WERI-Rb-1 (cell line): ENCODE measurements around the gene GAR1.
"Not testable (repeated sequence)": the region's sequence is repeated elsewhere in the genome, so short reads cannot be mapped to it uniquely, and the experiment has no call there.

ENCODE experiments used
- DNase-seq: peaks from one replicate; pipeline ENCODE4 v3.0.0-alpha.2; 2020
- H3K27ac ChIP-seq: fragments of 250-450 bp; sonication (Bioruptor Pico); 2 replicates; pipeline ENCODE4 v1.5.1; 2020; ENCODE audit warnings: mild to moderate bottlenecking, moderate library complexity
- H3K27me3 ChIP-seq: fragments of 250-450 bp; sonication (Bioruptor Pico); 2 replicates; pipeline ENCODE4 v1.5.1; 2021; ENCODE audit warnings: mild to moderate bottlenecking, low read depth, moderate library complexity; ENCODE audit not compliant: insufficient read depth, severe bottlenecking
- H3K36me3 ChIP-seq: fragments of 250-450 bp; sonication (Bioruptor Pico); 2 replicates; pipeline ENCODE4 v1.5.1; 2020; ENCODE audit warnings: mild to moderate bottlenecking, moderate library complexity
- H3K4me3 ChIP-seq: 2 replicates; pipeline ENCODE4 v1.5.1; 2011; ENCODE audit warnings: low read depth, mild to moderate bottlenecking, control low read depth, low read length
- H3K9me3 ChIP-seq: fragments of 250-450 bp; sonication (Bioruptor Pico); 2 replicates; pipeline ENCODE4 v1.5.1; 2021; ENCODE audit warnings: mild to moderate bottlenecking, moderate library complexity; ENCODE audit not compliant: severe bottlenecking
- TF ChIP-seq, protein P1 (sequence below): IDR thresholded peaks from 2 replicates; pipeline ENCODE4 v1.5.1; 2011; ENCODE audit warnings: low read depth, mild to moderate bottlenecking, control low read depth, inconsistent platforms, low read length

Gene GAR1

DNA sequence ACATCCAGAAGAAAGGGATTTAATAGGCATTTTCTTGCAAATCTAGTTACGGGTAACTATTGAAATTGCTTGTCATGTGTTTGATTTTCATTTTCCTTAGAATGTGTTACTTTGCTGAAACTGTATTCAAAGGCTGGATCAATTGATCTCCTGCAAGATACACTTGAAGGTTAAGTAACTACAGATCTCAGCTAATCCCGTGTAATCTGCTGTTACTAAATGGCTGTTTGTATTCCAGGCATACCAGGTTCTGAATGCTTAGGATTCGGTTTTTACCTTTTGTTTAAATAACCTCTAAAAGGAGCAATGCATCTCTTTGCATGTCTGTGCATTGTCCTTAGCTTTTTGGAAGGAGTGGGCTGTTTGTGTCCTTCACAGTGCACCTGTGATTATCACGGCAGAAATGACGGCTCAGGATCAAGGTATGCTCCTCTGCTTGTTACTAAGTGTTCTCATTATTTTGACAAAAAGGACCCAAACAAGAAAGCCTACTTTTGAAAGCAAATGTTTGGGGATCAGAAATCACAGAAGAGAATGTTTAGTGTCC is 32.4 kb downstream of the GAR1 start, which contains the start of gene LRIT3:
TSS of gene LRIT3 (plus strand) at position 212 of the 547 bp plus-strand sequence. CDS start at position 307, 95 bp downstream.
- TF ChIP-seq, protein P1, sequence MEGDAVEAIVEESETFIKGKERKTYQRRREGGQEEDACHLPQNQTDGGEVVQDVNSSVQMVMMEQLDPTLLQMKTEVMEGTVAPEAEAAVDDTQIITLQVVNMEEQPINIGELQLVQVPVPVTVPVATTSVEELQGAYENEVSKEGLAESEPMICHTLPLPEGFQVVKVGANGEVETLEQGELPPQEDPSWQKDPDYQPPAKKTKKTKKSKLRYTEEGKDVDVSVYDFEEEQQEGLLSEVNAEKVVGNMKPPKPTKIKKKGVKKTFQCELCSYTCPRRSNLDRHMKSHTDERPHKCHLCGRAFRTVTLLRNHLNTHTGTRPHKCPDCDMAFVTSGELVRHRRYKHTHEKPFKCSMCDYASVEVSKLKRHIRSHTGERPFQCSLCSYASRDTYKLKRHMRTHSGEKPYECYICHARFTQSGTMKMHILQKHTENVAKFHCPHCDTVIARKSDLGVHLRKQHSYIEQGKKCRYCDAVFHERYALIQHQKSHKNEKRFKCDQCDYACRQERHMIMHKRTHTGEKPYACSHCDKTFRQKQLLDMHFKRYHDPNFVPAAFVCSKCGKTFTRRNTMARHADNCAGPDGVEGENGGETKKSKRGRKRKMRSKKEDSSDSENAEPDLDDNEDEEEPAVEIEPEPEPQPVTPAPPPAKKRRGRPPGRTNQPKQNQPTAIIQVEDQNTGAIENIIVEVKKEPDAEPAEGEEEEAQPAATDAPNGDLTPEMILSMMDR = no peak
- Histone ChIP-seq H3K4me3 (peak within 1 kb of the TSS; percentile 43), H3K36me3 (no peaks in the 10 kb centered on the region), H3K27me3 (no peaks in the 10 kb centered on the region), H3K9me3 (no peaks in the 10 kb centered on the region), H3K27ac (peak within 1 kb of the TSS; percentile 52)
- DNase-seq = no peak

DNA sequence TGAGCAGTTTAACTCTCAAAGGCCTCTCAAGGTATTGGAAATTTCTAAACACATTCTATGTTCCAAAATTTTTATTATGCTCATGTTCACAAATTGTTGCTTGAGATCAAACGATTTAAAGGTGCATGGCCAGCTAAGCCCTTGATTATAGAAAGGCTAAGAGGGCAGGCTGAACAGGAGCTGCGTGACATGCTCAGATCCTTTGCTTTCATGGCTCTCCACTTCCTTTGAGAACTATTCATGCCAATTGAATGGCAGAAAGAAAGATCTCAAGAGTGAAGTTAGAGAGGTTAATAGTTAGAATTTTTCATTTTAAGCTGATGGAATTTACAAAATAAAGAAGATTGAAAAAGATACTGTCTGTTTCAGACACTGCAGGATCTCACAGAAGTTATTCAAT is 32.9 kb downstream of the GAR1 start:
- Histone ChIP-seq H3K36me3 (no peaks in the 10 kb centered on the region), H3K4me3 (peak overlapping the region; percentile 43), H3K27ac (peak overlapping the region; percentile 52), H3K27me3 (no peaks in the 10 kb centered on the region), H3K9me3 (no peaks in the 10 kb centered on the region)
- TF ChIP-seq, protein P1 = no peak
- DNase-seq = peak; percentile 15

GRCh38 chr4:109850601-109851000 is 35.0 kb downstream of the GAR1 start:
- no peaks in the 10 kb centered on the region for H3K36me3 ChIP-seq
- H3K27ac ChIP-seq = no peak overlapping the region
- H3K9me3 ChIP-seq = no peaks in the 10 kb centered on the region
- no peak overlapping the region for H3K4me3 ChIP-seq
- no peaks in the 10 kb centered on the region for H3K27me3 ChIP-seq
- DNase-seq = no peak
- TF ChIP-seq, protein P1 = no peak

DNA sequence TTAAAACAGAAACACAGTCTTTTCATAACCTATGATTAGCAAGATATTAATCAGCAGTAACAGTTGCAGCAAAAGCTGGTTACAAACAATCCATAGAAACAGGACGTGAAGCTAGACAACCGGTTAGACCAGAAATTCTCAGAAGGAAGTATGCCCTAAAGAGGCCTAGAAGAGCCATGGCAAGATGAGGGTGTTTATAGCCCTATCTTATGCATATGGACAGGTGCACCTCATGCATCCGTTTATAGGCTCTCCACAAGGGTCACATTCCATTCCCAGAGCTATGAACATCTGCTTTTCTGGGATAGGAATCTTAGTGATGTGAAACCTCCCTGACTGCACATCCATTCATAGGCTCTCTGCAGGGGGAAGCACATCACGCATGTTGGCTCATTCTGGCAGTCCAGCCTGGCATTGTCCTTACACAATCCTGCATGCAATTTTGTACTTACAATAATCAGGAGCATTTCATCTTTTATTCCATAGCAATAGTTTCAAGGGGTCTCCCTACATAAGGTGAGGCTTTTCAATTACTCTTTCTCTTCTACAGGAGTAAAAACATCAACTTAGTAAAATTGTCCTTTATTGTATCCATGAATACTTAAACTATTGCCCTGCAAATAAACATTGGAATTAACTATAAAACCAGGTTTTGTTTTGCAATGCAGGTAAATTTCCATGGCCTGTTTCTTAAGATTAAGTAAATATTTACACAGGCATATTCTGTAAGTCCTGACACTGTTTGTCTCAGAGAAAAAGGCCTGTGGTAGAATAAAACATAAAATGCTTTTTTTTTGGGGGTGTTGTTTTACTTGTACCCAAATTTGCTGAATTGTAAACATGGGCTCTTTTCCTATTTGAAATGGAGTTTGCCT is 44.1 kb downstream of the GAR1 start:
- H3K27ac ChIP-seq, H3K27me3 ChIP-seq, DNase-seq, H3K9me3 ChIP-seq, H3K36me3 ChIP-seq, H3K4me3 ChIP-seq: not testable (repeated sequence)

DNA sequence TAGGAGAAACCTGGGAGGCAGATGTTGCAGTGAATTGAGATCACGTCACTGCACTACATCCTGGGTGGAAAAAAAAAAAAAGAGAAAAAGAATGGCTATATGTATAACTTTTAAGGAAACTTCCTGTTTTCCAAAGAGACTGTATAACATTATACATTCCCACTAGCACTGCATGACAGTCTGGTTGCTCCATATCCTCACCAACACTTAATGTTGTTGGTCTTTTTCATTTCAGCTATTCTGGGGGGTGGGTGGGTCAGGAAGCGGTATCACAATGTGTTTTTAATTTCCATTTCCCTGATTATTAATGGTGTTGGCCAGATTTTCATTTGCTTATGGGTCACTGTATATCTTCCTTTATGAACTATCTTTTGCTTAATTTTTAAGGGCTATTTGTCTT is 45.7 kb downstream of the GAR1 start:
- H3K9me3 ChIP-seq = no peaks in the 10 kb centered on the region
- TF ChIP-seq, protein P1 = no peak
- H3K27me3 ChIP-seq = no peaks in the 10 kb centered on the region
- DNase-seq = no peak
- H3K4me3 ChIP-seq = no peak overlapping the region
- no peak overlapping the region for H3K27ac ChIP-seq
- no peaks in the 10 kb centered on the region for H3K36me3 ChIP-seq

- no peak overlapping the region for H3K27ac ChIP-seq
- DNase-seq = no peak
- no peaks in the 10 kb centered on the region for H3K9me3 ChIP-seq
- no peaks in the 10 kb centered on the region for H3K27me3 ChIP-seq
- TF ChIP-seq, protein P1 = no peak
- no peak overlapping the region for H3K4me3 ChIP-seq
- no peaks in the 10 kb centered on the region for H3K36me3 ChIP-seq
Measured at GRCh38 chr4:109861916-109862511, 46.5 kb downstream of the GAR1 start.
